Upper lobe of left lung (tissue), 4 donors: ENCODE data around the gene TMPRSS11B.

Source experiments
- POLR2A ChIP-seq, 4 donors: fragments of 450-650 bp; IDR thresholded peaks; one replicate each; pipeline ENCODE4 v1.5.1; 2016 to 2017; ENCODE audit warnings: antibody characterized with exemption in 4 of 4, mild to moderate bottlenecking in 2 of 4
- POLR2AphosphoS5 ChIP-seq, 2 donors: sonication (generic); formaldehyde crosslinking; IDR thresholded peaks; one replicate each; pipeline ENCODE4 v1.5.1; 2017; ENCODE audit warnings: antibody characterized with exemption in 2 of 2
- TF ChIP-seq, protein P1 (sequence below), 6 experiments: fragments of 450-650 bp in 4 of 6; fragments of 200-600 bp in 2 of 6; sonication (generic) in 2 of 6; IDR thresholded peaks; one replicate each; pipeline ENCODE4 v1.5.1; 2016 to 2019; ENCODE audit warnings: antibody characterized with exemption in 6 of 6

DNA sequence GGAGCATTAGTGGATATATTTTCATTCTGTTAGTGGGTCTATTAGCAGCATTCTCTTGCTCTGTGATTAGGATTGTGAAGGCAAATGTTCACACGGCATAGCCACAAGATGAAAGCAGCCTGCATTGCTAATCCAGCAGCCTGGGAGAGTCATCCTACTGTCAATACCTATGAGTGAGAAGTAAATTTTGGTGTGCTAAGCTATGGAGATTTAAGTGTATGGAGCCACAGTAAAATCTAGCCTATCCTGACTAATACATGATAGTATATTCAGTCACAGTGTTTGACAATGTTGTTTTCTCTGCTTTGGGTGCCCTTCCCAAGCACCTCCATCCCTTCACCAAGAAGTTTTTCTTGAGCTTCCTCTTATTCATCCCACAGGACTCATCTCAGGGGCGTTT, 68.6 kb downstream of the TMPRSS11B start:
- TF ChIP-seq POLR2AphosphoS5 (IDR thresholded peaks at IDR 0.05) = no peak
- TF ChIP-seq, protein P1, sequence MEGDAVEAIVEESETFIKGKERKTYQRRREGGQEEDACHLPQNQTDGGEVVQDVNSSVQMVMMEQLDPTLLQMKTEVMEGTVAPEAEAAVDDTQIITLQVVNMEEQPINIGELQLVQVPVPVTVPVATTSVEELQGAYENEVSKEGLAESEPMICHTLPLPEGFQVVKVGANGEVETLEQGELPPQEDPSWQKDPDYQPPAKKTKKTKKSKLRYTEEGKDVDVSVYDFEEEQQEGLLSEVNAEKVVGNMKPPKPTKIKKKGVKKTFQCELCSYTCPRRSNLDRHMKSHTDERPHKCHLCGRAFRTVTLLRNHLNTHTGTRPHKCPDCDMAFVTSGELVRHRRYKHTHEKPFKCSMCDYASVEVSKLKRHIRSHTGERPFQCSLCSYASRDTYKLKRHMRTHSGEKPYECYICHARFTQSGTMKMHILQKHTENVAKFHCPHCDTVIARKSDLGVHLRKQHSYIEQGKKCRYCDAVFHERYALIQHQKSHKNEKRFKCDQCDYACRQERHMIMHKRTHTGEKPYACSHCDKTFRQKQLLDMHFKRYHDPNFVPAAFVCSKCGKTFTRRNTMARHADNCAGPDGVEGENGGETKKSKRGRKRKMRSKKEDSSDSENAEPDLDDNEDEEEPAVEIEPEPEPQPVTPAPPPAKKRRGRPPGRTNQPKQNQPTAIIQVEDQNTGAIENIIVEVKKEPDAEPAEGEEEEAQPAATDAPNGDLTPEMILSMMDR (IDR thresholded peaks at IDR 0.05) = no peak
- TF ChIP-seq POLR2A (IDR thresholded peaks at IDR 0.05) = no peak
